B cell (primary cell): Measurements from ENCODE around the gene RIOK2. TPM values are rescaled to one million over a fixed set of nuclear protein-coding genes. Genes with fewer than 3 reads are reported as not detected.
"Not testable (repeated sequence)": the region's sequence is repeated elsewhere in the genome, so short reads cannot be mapped to it uniquely, and the experiment has no call there.

Experiments
- ATAC-seq: fragments of 200-7000 bp; cut with Tn5 transposase; one replicate; pipeline ENCODE4 v1.10.0; 2021; ENCODE audit warnings: low read depth, mild to moderate bottlenecking, moderate number of reproducible peaks, moderate library complexity
- CTCF ChIA-PET: fragments of 350-600 bp; sonication (Branson Sonifier 250); formaldehyde crosslinking; loops from one replicate; lab custom pipeline; 2021; ENCODE audit warnings: antibody characterized with exemption, inconsistent platforms; lab: Charles Lee
- POLR2A ChIA-PET: fragments of 350-600 bp; sonication (Branson Sonifier 250); formaldehyde crosslinking; loops from one replicate; lab custom pipeline; 2021; ENCODE audit warnings: antibody characterized with exemption; lab: Charles Lee
- DNase-seq: peaks from one replicate; pipeline ENCODE4 v3.0.0; 2013
- H2AFZ ChIP-seq: 2 replicates; pipeline ENCODE4 v1.6.1; 2012; ENCODE audit warnings: mild to moderate bottlenecking, low read depth, low read length; ENCODE audit not compliant: insufficient read depth, poor library complexity, severe bottlenecking
- H3K27ac ChIP-seq, 2 donors: 1 replicate in 1 of 2; 2 replicates in 1 of 2; pipeline ENCODE4 v1.5.1; 2012 to 2013; ENCODE audit warnings: low read length in 2 of 2, mild to moderate bottlenecking in 2 of 2, moderate library complexity in 1 of 2
- H3K27me3 ChIP-seq, 4 experiments: fragments of 200-600 bp in 1 of 4; sonication (generic) in 1 of 4; replicated peaks in 1 of 4; 1 replicate in 2 of 4; 2 replicates in 2 of 4; pipeline versions ENCODE4 v1.6.1 to v1.7.0; 2013 to 2016; ENCODE audit warnings: low read length in 3 of 4, mild to moderate bottlenecking in 2 of 4, mixed read lengths in 1 of 4, moderate library complexity in 1 of 4; ENCODE audit not compliant: insufficient read depth in 4 of 4, control insufficient read depth in 3 of 4; ENCODE audit errors: control extremely low read depth in 1 of 4
- H3K36me3 ChIP-seq, 2 experiments: replicated peaks in 1 of 2; 1 replicate in 1 of 2; 2 replicates in 1 of 2; pipeline versions ENCODE4 v1.6.1 to v1.7.1; 2013; ENCODE audit warnings: low read length in 1 of 2; ENCODE audit not compliant: insufficient read depth in 2 of 2, control insufficient read depth in 1 of 2; ENCODE audit errors: control extremely low read depth in 1 of 2, extremely low read depth in 1 of 2
- H3K4me1 ChIP-seq, 2 donors: fragments of 200-600 bp in 1 of 2; sonication (generic) in 1 of 2; 1 replicate in 1 of 2; 2 replicates in 1 of 2; pipeline versions ENCODE4 v1.5.1 to v1.6.1; 2013 to 2017; ENCODE audit warnings: low read length in 2 of 2; ENCODE audit not compliant: control insufficient read depth in 2 of 2, insufficient read depth in 2 of 2
- H3K4me2 ChIP-seq: replicated peaks from 2 replicates; pipeline ENCODE3; 2012; ENCODE audit warnings: mild to moderate bottlenecking, low read depth, low read length; ENCODE audit not compliant: poor library complexity, severe bottlenecking
- H3K4me3 ChIP-seq, 5 experiments: fragments of 200-600 bp in 1 of 5; sonication (generic) in 1 of 5; 1 replicate in 3 of 5; 2 replicates in 2 of 5; pipeline versions ENCODE4 v1.5.1 to v1.7.0; 2011 to 2016; ENCODE audit warnings: low read length in 4 of 5, mild to moderate bottlenecking in 4 of 5, low read depth in 2 of 5, control low read depth in 1 of 5, moderate library complexity in 1 of 5; ENCODE audit not compliant: insufficient read depth in 1 of 5; ENCODE audit errors: control extremely low read depth in 1 of 5, extremely low read depth in 1 of 5
- H3K79me2 ChIP-seq: fragments of 200-600 bp; sonication (generic); one replicate; pipeline ENCODE4 v1.6.0; 2016; ENCODE audit warnings: low read length; ENCODE audit not compliant: control insufficient read depth, insufficient read depth
- H3K9ac ChIP-seq: fragments of 200-600 bp; sonication (generic); 2 replicates; pipeline ENCODE4 v1.6.1; 2017; ENCODE audit warnings: mild to moderate bottlenecking, low read length, moderate library complexity
- H3K9me3 ChIP-seq, 3 donors: one replicate each; pipeline versions ENCODE4 v1.6.1 to v1.7.1; 2013; ENCODE audit warnings: low read length in 2 of 3; ENCODE audit not compliant: control insufficient read depth in 2 of 3, insufficient read depth in 1 of 3; ENCODE audit errors: control extremely low read depth in 1 of 3
- H4K20me1 ChIP-seq: 2 replicates; pipeline ENCODE4 v1.6.0; 2012; ENCODE audit warnings: mild to moderate bottlenecking, low read length; ENCODE audit not compliant: insufficient read depth, control insufficient read depth, poor library complexity, severe bottlenecking
- H3K27ac Mint-ChIP-seq: one replicate; pipeline ENCODE4 v1.8.0; 2021; ENCODE audit warnings: mixed read lengths
- H3K27me3 Mint-ChIP-seq: one replicate; pipeline ENCODE4 v1.8.0; 2021; ENCODE audit warnings: mixed read lengths
- H3K4me1 Mint-ChIP-seq: one replicate; pipeline ENCODE4 v1.8.0; 2021; ENCODE audit warnings: mixed read lengths
- H3K4me3 Mint-ChIP-seq: one replicate; pipeline ENCODE4 v1.8.0; 2021; ENCODE audit warnings: mixed read lengths
- H3K9me3 Mint-ChIP-seq: one replicate; pipeline ENCODE4 v1.8.0; 2022; ENCODE audit warnings: mixed read lengths; ENCODE audit not compliant: insufficient read depth
- CTCF ChIP-seq: fragments of 200-600 bp; IDR thresholded peaks from one replicate; pipeline ENCODE4 v1.8.0; 2022; ENCODE audit warnings: antibody characterized with exemption, mild to moderate bottlenecking
- EZH2 ChIP-seq: IDR thresholded peaks from 2 replicates; pipeline ENCODE4 v1.6.1; 2012; ENCODE audit warnings: borderline replicate concordance, low read depth, mild to moderate bottlenecking, moderate library complexity, low read length; ENCODE audit not compliant: insufficient read depth, poor library complexity, severe bottlenecking
- WGBS: methylation state at CpG from one replicate; pipeline ENCODE4 v1.1.5; 2013; ENCODE audit warnings: missing lambda C conversion rate; ENCODE audit not compliant: insufficient coverage; 5-methylcytosine and 5-hydroxymethylcytosine counted together
- intact Hi-C: fragments of 100-400 bp; cut with micrococcal nuclease; formaldehyde crosslinking; loops from one replicate; pipeline ENCODE4 v1.10.0; 2022
- polyA plus RNA-seq: library from polyadenylated mRNA; depleted of rRNA; stranded (reverse); fragments of >200 nt; gene quantifications from 2 replicates; pipeline ENCODE4 v1.2.3, GENCODE V29; 2012
- total RNA-seq, 2 donors: library from RNA; stranded (reverse); fragments of 120-200 nt in 1 of 2; gene quantifications; 1 replicate in 1 of 2; 2 replicates in 1 of 2; pipeline versions ENCODE4 v1.2.3 to v1.2.4, GENCODE V29; 2013 to 2022

The RIOK2 gene
- total and polyA plus RNA-seq, 2 donors (not counting 1 experiment from before 2014, with no cell fraction given): 3.5 to 37.2 TPM

- Histone ChIP-seq H3K9me3 (no peaks in the 10 kb centered on the region), H3K36me3 (peaks cover 0 to 19% of the 10 kb centered on the region in 2 experiments), H3K9ac (peak overlapping the region; percentile 83), H4K20me1 (peaks cover 14% of the 10 kb centered on the region), H3K4me3 (peak overlapping the region in 4 of 5 experiments; percentile 68 to 96 (median 85)), H2AFZ (peak overlapping the region; percentile 96), H3K27ac (peak overlapping the region in 1 of 2 donors; percentile 99), H3K79me2 (peaks cover 46% of the 10 kb centered on the region), H3K27me3 (no peaks in the 10 kb centered on the region), H3K4me1 (peaks cover 12 to 15% of the 10 kb centered on the region in 2 donors), H3K4me2 (peak overlapping the region; percentile 83)
- Mint-ChIP-seq H3K4me1 (peaks cover 33% of the 10 kb centered on the region), H3K4me3 (peak overlapping the region; percentile 97), H3K9me3 (no peaks in the 10 kb centered on the region), H3K27me3 (no peaks in the 10 kb centered on the region), H3K27ac (peak overlapping the region; percentile 100)
- intact Hi-C loops: loop anchor here (2.0 to 10.0 kb wide), 4 partner anchors 19 to 1537 kb away; partner anchors contain the start of genes ELL2 and RFESD
- 100% methylated on average over 1 of the region's 4 CpGs for WGBS
- ChIA-PET CTCF (interaction anchor here (0.6 to 1.2 kb wide), 3 partner anchors 17 to 1586 kb away, joined by 3 to 4 read pairs (median 3); no protein-coding TSS in a partner anchor), POLR2A (interaction anchor here (0.7 to 1.1 kb wide), 2 partner anchors 374 to 521 kb away, joined by 3 read pairs; partner anchors contain the start of gene ERAP1)
- ATAC-seq (no peak), DNase-seq (no peak)
- TF ChIP-seq CTCF (no peak), EZH2 (no peak)
These were observed 1.0 kb downstream of the RIOK2 start for GRCh38 chr5:97181856-97182545.

GRCh38 chr5:97179457-97179856 is 3.6 kb downstream of the RIOK2 start:
- H3K27ac Mint-ChIP-seq, H3K27ac ChIP-seq, H3K9me3 Mint-ChIP-seq, POLR2A ChIA-PET, H3K27me3 ChIP-seq, H3K27me3 Mint-ChIP-seq, H3K9ac ChIP-seq, H3K9me3 ChIP-seq, DNase-seq, H3K4me3 Mint-ChIP-seq, H2AFZ ChIP-seq, H3K4me2 ChIP-seq, H3K4me3 ChIP-seq, ATAC-seq, intact Hi-C loops: not testable (repeated sequence)
- Histone ChIP-seq H3K4me1 (peaks cover 12 to 15% of the 10 kb centered on the region in 2 donors), H3K36me3 (peaks cover 2 to 39% of the 10 kb centered on the region in 2 experiments), H3K79me2 (peaks cover 45% of the 10 kb centered on the region), H4K20me1 (peaks cover 14% of the 10 kb centered on the region)
- no CpG with 5 or more reads among the region's 3 CpGs for WGBS
- CTCF ChIA-PET: interaction anchor here (1.1 to 1.7 kb wide), 2 partner anchors 18 to 310 kb away, joined by 5 to 8 read pairs; no protein-coding TSS in a partner anchor
- peaks cover 31% of the 10 kb centered on the region for H3K4me1 Mint-ChIP-seq
